Putamen (tissue), 1 donor: Measurements from ENCODE around the gene TPMT.

Experiments used
- DNase-seq: peaks from one replicate; pipeline ENCODE4 v3.0.0-alpha.2; 2016; ENCODE audit warnings: low spot score

TPMT gene

DNA sequence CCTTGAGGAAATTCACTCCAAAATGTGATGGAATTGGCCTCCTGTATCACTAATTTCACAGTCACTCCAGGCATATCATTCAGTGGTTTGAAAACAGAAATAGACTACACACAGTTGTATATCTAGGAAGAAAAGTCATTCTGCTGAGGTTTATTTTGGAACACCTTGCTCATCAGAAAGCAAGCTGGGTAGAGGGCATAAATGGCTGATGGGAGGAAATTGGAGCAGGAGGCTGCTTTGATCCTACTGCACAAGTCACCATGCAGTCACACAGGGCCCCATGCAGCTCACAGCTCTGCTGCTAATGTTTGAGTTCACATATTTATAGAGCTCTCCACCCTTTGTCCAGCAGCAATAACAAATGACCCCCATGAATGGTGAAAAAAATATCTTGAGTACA lies 44.7 kb downstream of the TPMT start:
- DNase-seq: no peak

DNA sequence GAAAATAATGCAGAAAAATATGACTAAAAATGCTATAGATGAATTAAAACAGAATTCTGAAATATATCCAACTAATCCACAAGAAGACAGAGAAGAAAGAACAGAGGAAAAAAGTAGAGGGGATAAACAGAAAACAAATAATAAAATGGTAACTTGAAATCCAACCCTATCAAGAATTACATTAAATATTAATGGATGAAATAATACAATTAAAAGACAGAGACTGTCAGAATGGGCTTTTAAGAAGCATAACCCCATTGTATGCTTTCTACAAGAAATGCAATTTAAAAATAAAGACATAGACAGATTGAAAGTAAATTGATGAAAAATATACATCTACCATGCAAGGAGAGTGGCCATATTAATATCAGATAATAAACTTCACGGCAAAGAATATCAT lies 47.8 kb downstream of the TPMT start:
- DNase-seq: no peak

DNA sequence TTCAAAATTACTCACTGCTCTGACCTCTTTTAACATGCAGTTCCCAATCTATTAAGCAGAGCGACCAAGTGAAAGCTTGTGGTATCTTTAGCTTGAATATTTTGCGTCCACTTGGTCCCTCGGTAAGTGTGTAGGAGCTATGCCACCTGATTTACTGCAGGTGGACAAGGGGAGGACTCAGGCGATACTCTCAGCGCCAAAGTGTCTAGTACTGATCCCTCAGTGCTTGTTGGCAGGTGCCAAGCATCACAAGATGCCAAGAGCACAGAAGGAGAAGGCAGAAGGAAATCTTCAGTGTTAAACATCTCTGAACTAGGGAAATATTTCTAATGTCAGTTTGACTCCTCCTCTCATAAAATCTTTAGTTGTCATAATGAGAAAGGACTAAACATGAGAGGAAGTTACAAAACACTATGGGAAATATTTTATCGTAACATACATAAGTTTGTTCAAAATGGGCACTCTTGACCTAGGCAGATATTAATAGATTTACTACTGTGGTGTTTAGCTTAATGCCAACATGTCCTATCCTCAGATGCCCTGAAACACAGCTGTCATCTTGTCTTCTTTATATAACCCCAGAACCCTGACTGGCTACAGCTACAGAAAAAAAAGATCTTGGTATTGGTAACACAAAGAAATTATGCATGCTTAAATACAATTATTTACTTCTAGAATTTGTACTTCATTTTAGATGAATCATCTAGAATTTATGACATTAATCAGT lies 51.9 kb downstream of the TPMT start:
- DNase-seq: no peak

DNA sequence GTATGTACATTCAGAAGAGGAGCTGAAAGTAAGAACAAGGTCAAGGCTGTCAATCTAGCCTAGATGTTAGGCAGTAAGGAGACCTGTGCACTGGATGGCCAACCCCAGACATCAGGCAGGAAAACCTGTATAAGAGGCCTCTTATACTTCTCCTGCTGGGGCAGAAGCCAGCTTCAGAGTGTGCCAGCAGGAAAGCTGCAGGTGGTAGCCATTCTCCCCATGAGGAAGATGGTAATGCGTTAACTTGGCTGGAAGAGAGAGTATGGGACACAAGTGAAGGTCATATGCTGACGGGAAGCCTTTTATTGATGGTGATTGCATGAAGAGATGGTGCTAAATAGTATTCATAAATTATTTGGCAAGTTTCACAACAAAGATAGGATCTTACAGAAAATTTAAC lies 53.0 kb downstream of the TPMT start:
- no peak for DNase-seq

DNA sequence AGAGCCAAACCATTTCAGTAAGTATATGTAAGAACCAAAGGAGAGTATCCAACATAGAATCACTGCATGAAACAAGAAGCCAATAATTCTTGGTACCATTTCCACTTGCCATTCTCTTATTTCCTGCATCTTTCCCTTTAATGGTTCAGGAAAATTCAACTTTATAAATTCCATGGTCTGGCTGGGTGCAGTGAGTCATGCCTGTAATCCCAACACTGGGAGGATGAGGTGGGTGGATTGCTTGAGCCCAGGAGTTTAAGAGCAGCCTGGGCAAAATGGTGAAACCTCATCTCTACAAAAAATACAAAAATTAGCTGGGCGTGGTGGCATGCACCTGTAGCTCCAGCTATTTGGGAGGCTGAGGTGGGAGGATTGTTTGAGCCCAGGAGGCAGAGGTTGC lies 53.6 kb downstream of the TPMT start:
- DNase-seq: no peak

DNA sequence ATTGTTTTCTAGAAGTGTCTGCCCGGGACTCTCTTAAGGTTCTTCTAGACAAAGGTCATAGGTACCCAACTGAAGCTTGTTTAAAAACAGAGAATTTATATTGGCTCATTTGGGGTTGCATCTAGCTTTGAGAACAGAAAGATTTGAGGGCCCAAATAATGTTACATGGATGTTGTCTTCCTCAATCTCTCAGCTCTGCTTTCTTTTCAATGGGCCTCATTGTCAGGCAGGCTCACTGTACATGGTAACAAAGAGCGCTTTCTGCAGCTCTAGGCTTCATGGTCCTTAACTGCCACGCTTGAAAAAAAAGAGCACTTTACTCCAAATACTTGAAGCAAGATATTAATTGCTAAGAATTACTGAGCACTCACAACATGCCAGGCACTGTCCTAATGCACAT lies 54.6 kb downstream of the TPMT start:
- peak; percentile 87 for DNase-seq

DNA sequence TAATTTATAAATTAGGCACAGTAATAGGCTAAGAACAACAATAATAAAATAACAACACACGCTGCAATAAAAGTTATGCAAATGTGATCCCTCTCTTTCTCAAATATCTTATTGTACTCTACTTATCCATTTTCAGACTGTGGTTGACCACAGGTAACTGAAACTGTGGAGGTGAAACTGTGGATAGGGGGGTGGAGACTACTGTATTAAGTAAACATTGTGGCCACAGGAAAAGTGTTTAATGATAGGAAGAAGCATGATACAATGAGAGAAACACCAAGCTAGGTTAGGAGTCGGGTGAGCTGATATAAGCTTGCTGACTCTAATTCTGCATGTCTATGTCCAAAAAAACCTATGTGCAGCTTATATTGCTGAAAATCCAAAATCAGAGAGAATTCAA lies 55.4 kb downstream of the TPMT start:
- no peak for DNase-seq

DNA sequence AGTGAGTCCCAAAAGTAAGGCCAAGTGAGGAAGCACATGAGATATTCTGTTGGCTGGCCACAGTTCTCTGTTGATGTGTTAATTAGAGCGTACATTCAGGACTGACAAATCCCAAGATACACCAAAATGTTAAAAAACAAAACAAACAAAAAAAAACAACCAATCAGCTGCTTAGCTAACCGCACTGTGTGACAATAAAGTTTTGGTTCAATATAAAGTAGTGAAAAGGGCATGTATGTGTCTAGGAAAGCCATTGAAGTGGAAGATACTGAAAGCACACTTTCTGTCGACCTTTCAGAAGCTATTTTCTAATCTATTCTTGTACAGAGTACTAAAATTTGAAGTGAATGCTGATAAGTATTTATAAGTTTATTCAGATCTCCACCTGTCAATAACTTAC lies 58.5 kb downstream of the TPMT start:
- DNase-seq: no peak

DNA sequence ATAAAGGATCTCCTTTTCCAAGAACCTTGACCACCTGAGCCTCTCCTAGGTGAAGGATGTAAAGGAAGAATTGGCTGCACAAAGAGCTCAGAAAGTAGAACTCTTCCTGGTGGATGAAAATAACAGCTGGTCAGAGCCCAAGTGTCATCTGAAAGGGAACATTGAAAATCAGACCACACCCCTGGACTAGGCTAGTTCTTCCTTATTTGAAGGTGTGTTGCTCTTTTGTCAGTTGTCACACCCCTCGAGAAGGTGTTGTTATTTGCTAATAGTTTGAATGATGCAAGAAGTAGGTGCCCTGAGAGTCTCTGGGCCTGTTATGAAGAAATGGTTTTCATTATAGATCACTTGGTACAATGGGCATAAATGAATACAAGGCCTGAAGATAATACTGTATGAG lies 63.5 kb downstream of the TPMT start:
- DNase-seq: no peak

DNA sequence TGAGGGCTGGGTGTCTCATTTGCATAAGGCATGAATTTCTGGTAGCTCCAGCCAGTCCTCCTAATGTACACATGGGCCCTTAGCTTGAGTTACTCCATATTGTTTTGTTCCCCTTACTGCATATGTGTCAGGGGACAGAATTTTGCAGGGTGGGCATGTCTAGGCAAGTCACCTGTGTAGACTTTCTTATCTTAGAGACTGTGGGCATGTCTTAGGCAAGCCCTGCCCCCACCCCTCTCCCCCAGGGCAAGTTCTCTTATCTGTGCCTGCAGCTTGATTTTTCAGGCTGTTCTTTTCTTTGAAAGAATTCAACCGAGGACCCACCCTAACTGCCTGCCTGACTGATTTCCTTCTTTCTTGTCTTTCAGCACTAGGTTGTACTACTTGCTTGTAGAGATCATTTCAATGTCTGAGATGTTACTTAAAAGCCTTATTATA lies 64.5 kb downstream of the TPMT start:
- DNase-seq: no peak

DNA sequence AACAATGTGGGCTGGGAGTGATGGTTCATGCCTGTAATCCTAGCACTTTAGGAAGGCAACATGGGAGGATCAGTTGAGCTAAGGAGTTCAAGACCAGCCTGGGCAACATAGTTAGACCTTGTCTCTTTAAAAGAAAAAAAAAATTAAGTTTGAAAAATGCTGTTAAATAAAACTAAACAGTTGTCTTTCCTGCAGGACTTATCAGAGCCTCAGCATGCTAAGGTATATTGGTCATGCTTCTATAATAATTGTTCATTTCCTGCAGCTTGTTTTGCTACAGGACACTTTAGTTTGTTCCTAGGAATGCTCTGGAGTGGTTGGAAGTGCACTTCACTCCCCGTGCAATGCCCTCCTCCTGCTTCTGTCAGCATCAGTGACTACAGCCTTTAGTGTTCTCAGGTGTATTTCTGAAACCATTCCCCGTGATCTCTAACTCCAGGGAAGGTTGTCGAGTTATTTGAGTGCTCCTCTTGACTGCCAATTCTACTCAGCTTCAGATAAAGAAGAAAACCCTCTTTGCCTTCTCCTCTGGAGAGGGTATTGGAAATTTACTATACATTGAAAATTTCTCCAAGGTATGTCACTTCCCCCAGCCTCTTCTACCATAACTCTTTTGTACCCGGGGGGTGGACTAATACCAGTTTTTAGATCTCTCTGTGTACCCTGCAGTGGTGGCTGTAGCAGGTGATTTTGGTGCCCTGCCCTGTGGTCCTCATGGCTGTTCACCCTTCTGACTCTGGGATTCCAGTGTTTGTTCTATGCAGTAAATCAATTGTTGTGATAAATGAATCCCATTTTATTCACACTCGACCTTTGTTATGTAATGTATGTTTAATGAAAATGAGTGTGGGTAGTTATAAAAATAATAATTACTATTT lies 66.2 kb downstream of the TPMT start:
- no peak for DNase-seq

DNA sequence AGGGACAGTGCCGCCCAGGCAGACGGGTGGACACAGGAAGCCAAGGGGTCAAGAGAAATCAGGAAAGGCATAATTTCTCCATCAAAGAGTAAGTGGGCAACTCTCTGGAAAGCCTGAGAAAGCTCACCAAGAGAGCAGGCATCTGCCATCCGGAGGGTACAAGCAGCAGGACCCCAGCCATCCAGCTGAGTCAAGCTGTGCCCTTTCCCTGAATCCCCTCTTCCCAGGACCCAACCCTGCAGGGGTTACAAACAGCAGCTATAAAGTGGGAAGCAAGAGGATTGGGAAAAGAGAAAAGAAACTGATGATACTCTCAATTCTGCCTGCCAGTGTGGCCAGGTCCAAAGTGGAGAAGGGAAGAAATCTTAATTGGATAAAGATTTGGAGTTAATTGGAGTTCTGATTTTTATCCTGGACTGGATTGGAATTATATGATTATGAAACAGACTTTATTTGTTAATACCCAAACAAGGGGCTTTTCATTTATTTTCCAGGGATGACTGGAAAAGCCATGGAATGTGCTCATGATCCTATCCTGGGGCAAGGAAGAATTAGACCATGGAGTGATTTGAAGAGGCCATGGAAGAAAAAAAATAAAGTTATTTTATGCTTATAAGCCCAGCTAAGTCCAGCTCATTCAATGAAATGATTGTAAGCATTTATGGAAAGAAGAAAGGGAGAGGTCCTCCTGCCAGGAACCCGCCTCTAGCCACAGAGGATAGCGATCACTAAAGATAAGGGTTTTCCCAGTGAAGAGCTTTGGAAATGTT lies 67.3 kb downstream of the TPMT start:
- no peak for DNase-seq

DNA sequence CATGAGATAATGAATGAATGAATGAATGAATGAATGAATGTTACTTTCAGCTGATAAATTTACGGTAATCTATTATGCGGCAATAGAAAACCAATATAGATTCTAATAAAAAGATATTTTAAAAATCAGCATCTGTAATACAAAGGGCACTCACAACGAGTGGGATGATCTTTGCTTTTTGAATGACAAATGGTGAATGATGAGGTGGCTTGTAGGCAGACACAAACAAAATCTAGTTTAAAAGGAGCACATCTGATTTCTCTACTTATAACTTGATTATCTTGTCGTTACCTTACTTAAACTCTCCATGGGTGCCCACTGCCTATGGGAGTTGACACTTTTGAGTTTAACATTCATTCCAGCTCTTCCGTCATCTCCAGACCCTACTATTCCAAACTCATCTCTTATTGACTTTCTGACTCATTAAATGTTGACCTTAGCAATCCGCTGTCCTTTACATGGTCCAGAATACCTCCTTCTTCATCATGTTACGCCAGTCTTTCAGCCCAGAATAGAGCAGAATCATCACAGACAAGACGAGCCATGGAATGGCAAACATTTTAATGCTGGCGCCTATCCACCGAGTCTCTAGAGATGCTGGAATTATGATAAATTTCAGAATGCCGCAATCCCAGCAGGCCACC lies 73.7 kb downstream of the TPMT start:
- DNase-seq: no peak

DNA sequence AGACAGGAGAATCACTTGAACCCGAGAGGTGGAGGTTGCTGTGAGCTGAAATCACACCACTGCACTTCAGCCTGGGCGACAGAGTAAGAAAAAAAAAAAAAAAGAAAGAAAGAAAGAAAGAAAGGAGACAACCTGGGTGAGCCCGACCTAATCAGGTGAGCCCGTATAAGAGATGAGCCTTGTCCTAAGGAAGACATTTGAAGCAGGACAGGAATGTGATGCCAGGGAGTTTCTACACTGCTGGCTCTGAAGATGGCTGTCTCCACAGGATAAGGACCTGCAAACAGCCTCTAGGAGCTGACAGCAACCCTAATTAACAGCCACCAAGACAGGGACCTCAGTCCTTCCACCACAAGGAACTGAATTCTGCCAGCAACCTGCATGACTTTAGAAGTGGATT lies 74.3 kb downstream of the TPMT start:
- DNase-seq: no peak

DNA sequence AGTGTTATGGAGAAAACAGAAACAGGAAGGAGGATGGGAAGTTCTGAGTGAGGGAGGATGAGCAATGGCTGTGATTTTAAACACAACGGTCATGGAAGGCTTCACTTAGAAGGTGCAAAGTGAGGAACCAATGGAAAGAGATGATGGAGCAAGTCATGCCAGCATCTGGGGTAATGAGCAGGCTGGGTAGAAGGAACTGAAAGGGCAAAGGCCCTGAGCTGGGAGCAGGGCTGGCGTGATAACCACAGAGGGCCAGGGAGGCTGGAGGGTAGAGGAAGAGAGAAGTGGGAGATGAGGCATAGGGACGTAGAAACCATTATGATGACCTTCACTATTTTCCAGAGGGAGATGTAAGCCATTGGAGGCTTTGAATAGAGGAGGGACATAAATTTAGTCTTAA lies 76.0 kb downstream of the TPMT start:
- DNase-seq: no peak
